GM12878 (cell line): ENCODE results near the gene ENG. TPM values are rescaled to one million over a fixed set of nuclear protein-coding genes. Genes with fewer than 3 reads are reported as not detected.
A peak's percentile ranks its signal among the peaks of the same experiment; 100 is the strongest.

ENCODE experiments used
- ATAC-seq: fragments of 200-7000 bp; cut with Tn5 transposase; 3 replicates; pipeline ENCODE4 v1.9.1; 2020; ENCODE audit warnings: mild to moderate bottlenecking, moderate library complexity
- BruUV-seq: library from RNA; stranded (reverse); fragments of 400-500 nt; replicated peaks from 2 replicates; lab custom pipeline; 2021; lab: Mats Ljungman, UMichigan
- CTCF ChIA-PET: fragments of 300-600 bp; sonication (Branson Sonifier 250); formaldehyde crosslinking; extraction: SDS; loops from one replicate; lab custom pipeline; 2021; ENCODE audit warnings: inconsistent platforms; lab: Yijun Ruan, JAX
- POLR2A ChIA-PET: fragments of 350-600 bp; formaldehyde crosslinking; extraction: SDS; loops from one replicate; lab custom pipeline; 2021; ENCODE audit warnings: inconsistent platforms; lab: Charles Lee
- RAD21 ChIA-PET: fragments of 300-600 bp; sonication (Branson Sonifier 250); formaldehyde crosslinking; loops from one replicate; lab custom pipeline; 2023; ENCODE audit warnings: antibody characterized with exemption; ENCODE audit not compliant: unreplicated experiment; lab: Charles Lee
- SMC1A ChIA-PET: fragments of 300-600 bp; sonication (Branson Sonifier 250); formaldehyde crosslinking; loops from one replicate; lab custom pipeline; 2023; ENCODE audit not compliant: unreplicated experiment, uncharacterized antibody; lab: Charles Lee
- DNase-seq: peaks from one replicate; pipeline ENCODE4 v3.0.0-alpha.2; 2011; ENCODE audit warnings: low read depth, low spot score
- FAIRE-seq: peaks from 3 replicates; lab custom pipeline; 2011; peaks lifted over from hg19 to GRCh38; lab: Jason Lieb, UNC
- H2AFZ ChIP-seq: 2 replicates; pipeline ENCODE4 v1.6.0; 2011; ENCODE audit warnings: low read depth, low read length, control low read depth; ENCODE audit not compliant: control insufficient read depth
- H3K27ac ChIP-seq: 2 replicates; pipeline ENCODE4 v1.5.1; 2011; ENCODE audit warnings: control low read depth; ENCODE audit not compliant: control insufficient read depth, insufficient read depth
- H3K27me3 ChIP-seq, 2 experiments: replicated peaks in 1 of 2; 2 replicates each; pipeline versions ENCODE4 v1.6.0 to v1.6.1; 2011; ENCODE audit warnings: low read length in 1 of 2; ENCODE audit not compliant: control insufficient read depth in 2 of 2, insufficient read depth in 2 of 2
- H3K36me3 ChIP-seq, 2 experiments: 2 replicates each; pipeline ENCODE4 v1.5.1; 2011; ENCODE audit warnings: low read length in 1 of 2; ENCODE audit not compliant: control insufficient read depth in 2 of 2, insufficient read depth in 2 of 2
- H3K4me1 ChIP-seq: 2 replicates; pipeline ENCODE4 v1.6.1; 2011; ENCODE audit warnings: mild to moderate bottlenecking, low read length, moderate library complexity, mixed read lengths; ENCODE audit not compliant: control insufficient read depth, insufficient read depth
- H3K4me2 ChIP-seq: 2 replicates; pipeline ENCODE4 v1.6.0; 2011; ENCODE audit warnings: control low read depth; ENCODE audit not compliant: control insufficient read depth, insufficient read depth
- H3K4me3 ChIP-seq: fragments of 200-600 bp; sonication (generic); 2 replicates; pipeline ENCODE4 v1.5.1; 2016
- H3K79me2 ChIP-seq: 2 replicates; pipeline ENCODE4 v1.6.0; 2011; ENCODE audit warnings: low read length; ENCODE audit not compliant: control insufficient read depth, insufficient read depth
- H3K9ac ChIP-seq: 2 replicates; pipeline ENCODE4 v1.8.0; 2011; ENCODE audit warnings: low read length, control low read depth, mixed read lengths; ENCODE audit not compliant: control insufficient read depth, insufficient read depth
- H3K9me3 ChIP-seq: replicated peaks from 3 replicates; pipeline ENCODE4 v1.5.1; 2011; ENCODE audit warnings: mild to moderate bottlenecking, low read length; ENCODE audit not compliant: control insufficient read depth, insufficient read depth
- H4K20me1 ChIP-seq: 2 replicates; pipeline ENCODE4 v1.6.0; 2011; ENCODE audit not compliant: control insufficient read depth, insufficient read depth
- CBX3 ChIP-seq: fragments of 200-600 bp; sonication (generic); IDR thresholded peaks from 2 replicates; pipeline ENCODE4 v1.6.1; 2016; ENCODE audit warnings: low read depth, borderline replicate concordance
- CBX5 ChIP-seq: sonication (generic); IDR thresholded peaks from 2 replicates; pipeline ENCODE4 v1.6.1; 2016; ENCODE audit warnings: low read depth, moderate library complexity, mild to moderate bottlenecking, inconsistent platforms
- EP300 ChIP-seq, 2 experiments: fragments of 150-350 bp in 1 of 2; IDR thresholded peaks; 2 replicates each; pipeline ENCODE4 v1.6.1; 2011 to 2012; ENCODE audit warnings: low read depth in 2 of 2, low read length in 2 of 2, borderline replicate concordance in 1 of 2, improper control_type of control experiment in 1 of 2, inconsistent platforms in 1 of 2; ENCODE audit not compliant: control insufficient read depth in 1 of 2
- HDAC2 ChIP-seq: fragments of 200-600 bp; sonication (generic); IDR thresholded peaks from 2 replicates; pipeline ENCODE4 v1.6.1; 2017
- IKZF1 ChIP-seq: fragments of 450-650 bp; conservative IDR thresholded peaks from 2 replicates; pipeline ENCODE4 v1.6.1; 2017; ENCODE audit warnings: antibody characterized with exemption, mild to moderate bottlenecking
- KDM1A ChIP-seq: fragments of 200-600 bp; sonication (generic); IDR thresholded peaks from 2 replicates; pipeline ENCODE4 v1.6.1; 2016; ENCODE audit warnings: borderline replicate concordance
- NFXL1 ChIP-seq: fragments of 450-650 bp; IDR thresholded peaks from 2 replicates; pipeline ENCODE4 v1.6.1; 2017; ENCODE audit warnings: antibody characterized with exemption, mild to moderate bottlenecking, borderline replicate concordance
- PAX5 ChIP-seq: IDR thresholded peaks from 2 replicates; pipeline ENCODE4 v1.6.1; 2011; ENCODE audit warnings: low read depth, low read length, borderline replicate concordance
- SREBF1 ChIP-seq: IDR thresholded peaks from 2 replicates; pipeline ENCODE4 v1.6.1; 2012; ENCODE audit warnings: mild to moderate bottlenecking, low read length
- TARDBP ChIP-seq: IDR thresholded peaks from 2 replicates; pipeline ENCODE4 v1.6.1; 2016; ENCODE audit warnings: borderline replicate concordance
- TBL1XR1 ChIP-seq: IDR thresholded peaks from 2 replicates; pipeline ENCODE4 v1.6.1; 2012; ENCODE audit warnings: low read depth, low read length, improper control_type of control experiment
- YBX1 ChIP-seq: fragments of 450-650 bp; IDR thresholded peaks from 2 replicates; pipeline ENCODE4 v1.6.1; 2016; ENCODE audit warnings: antibody characterized with exemption
- WGBS: methylation state at CpG from one replicate; pipeline ENCODE4 v1.1.6; 2016; ENCODE audit warnings: low lambda C conversion rate; ENCODE audit not compliant: insufficient replicate concordance, insufficient coverage; ENCODE audit errors: missing lambda C conversion rate; 5-methylcytosine and 5-hydroxymethylcytosine counted together
- in situ Hi-C: fragments of 300-500 bp; cut with MboI; formaldehyde crosslinking; loops from 9 replicates; pipeline ENCODE4 v1.14.3; 2018; ENCODE audit warnings: mixed read lengths
- intact Hi-C: fragments of 100-400 bp; cut with micrococcal nuclease; formaldehyde crosslinking; loops from one replicate; pipeline ENCODE4 v1.14.2; 2022; ENCODE audit not compliant: unreplicated experiment
- polyA plus RNA-seq, 11 experiments: library from polyadenylated mRNA; depleted of rRNA in 4 of 11; unstranded in 6 of 11; stranded (reverse) in 5 of 11; fragments of >200 nt; fragmentation: Nextera tagmentation in 4 of 11; fragmentation: Illumina TruSeq in 1 of 11; extraction: Ambion mirVana in 4 of 11; extraction: Trizol in 1 of 11; gene quantifications; 1 replicate in 1 of 11; 2 replicates in 10 of 11; pipeline versions ENCODE4 v1.2.1 to v1.2.3, GENCODE V29; 2011 to 2016; ENCODE audit warnings: inconsistent platforms in 2 of 11, missing spikeins in 2 of 11, low read depth in 1 of 11
- total RNA-seq, 4 experiments: library from RNA; depleted of rRNA in 3 of 4; stranded (reverse); fragments of >200 nt in 3 of 4; fragmentation: Illumina TruSeq in 1 of 4; extraction: Trizol in 1 of 4; gene quantifications; 2 replicates each; pipeline versions ENCODE4 v1.2.1 to v1.2.3, GENCODE V29; 2013 to 2021
- TF ChIP-seq, protein P1 (sequence below): fragments of 450-650 bp; IDR thresholded peaks from 2 replicates; pipeline ENCODE4 v1.6.1; 2016; ENCODE audit warnings: mild to moderate bottlenecking

Gene ENG
- total and polyA plus RNA-seq, 10 of the 15 experiments (the other 5 are each of a cell fraction or from before 2014, with no cell fraction given): 0.14 to 10.1 (median 2.0) TPM

DNA sequence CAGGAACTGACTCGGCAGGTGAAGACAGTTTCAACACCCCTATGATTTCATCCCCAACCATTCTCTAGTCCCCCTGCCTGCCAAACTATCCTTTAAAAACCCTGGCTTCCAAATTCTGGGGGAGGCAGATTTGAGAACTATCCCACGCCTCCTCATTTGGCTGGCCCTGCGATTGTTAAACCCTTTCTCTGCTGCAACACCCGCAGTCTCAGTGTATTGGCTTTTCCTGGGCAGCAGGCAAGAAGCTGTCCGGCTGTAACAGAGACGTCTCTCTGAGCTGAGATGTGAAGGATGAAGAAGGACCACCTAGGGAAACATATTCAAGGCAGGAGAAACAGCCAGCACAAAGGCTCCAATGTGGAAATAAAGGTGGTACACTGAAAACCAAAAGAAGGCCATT lies 38.4 kb upstream of the ENG start:
- ChIA-PET POLR2A (interaction anchor here (0.6 kb wide), 1 partner anchor 148 kb away, joined by 4 read pairs; no protein-coding TSS in a partner anchor), CTCF (interaction anchor here (1.2 kb wide), 1 partner anchor 24 kb away, joined by 3 read pairs; the partner anchor contains the start of gene ST6GALNAC4), SMC1A (interaction anchor here (0.7 to 1.4 kb wide), 2 partner anchors 23 to 148 kb away, joined by 3 read pairs; no protein-coding TSS in a partner anchor), RAD21 (no interaction called here)
- peaks cover 13 to 16% of the 10 kb centered on the region in 2 experiments; a peak in 3 of 4 replicates for H3K36me3 ChIP-seq
- no peak overlapping the region for H2AFZ ChIP-seq
- H3K9ac ChIP-seq: no peak overlapping the region
- H4K20me1 ChIP-seq: no peaks in the 10 kb centered on the region
- H3K9me3 ChIP-seq: peaks cover 15% of the 10 kb centered on the region; the same call in 2 of the 3 replicates
- in situ Hi-C loops: no loop called here
- no peak for FAIRE-seq
- peaks cover 7% of the 10 kb centered on the region for H3K4me1 ChIP-seq
- H3K27me3 ChIP-seq: no peaks in the 10 kb centered on the region
- H3K4me2 ChIP-seq: no peak overlapping the region
- TF ChIP-seq NFXL1 (peak; percentile 71; the same call in 1 of the 2 replicates), CBX5 (peak; percentile 79; the same call in 1 of the 2 replicates), EP300 (IDR thresholded peaks at IDR 0.05; ENCODE audit: borderline replicate concordance in 1 of 2, control insufficient read depth in 1 of 2, low read depth in 2 of 2, low read length in 2 of 2) (no peak)
- H3K79me2 ChIP-seq: no peaks in the 10 kb centered on the region; the same call in 1 of the 2 replicates
- H3K4me3 ChIP-seq: no peak overlapping the region
- no peak for ATAC-seq
- intact Hi-C loops: no loop called here
- no TSS peak for BruUV-seq
- DNase-seq: no peak
- no peak overlapping the region for H3K27ac ChIP-seq
- 98% methylated on average over 6 of the region's 6 CpGs for WGBS

GRCh38 chr9:127890053-127890452 lies 35.6 kb upstream of the ENG start:
- intact Hi-C loops: no loop called here
- 83% methylated on average over 3 of the region's 3 CpGs for WGBS
- Histone ChIP-seq H3K4me3 (no peak overlapping the region), H3K9ac (no peak overlapping the region), H4K20me1 (no peaks in the 10 kb centered on the region), H3K79me2 (no peaks in the 10 kb centered on the region), H3K27ac (no peak overlapping the region), H3K9me3 (peaks cover 14% of the 10 kb centered on the region; the same call in 2 of the 3 replicates), H3K4me2 (no peak overlapping the region), H3K27me3 (no peaks in the 10 kb centered on the region), H3K4me1 (no peaks in the 10 kb centered on the region; the same call in 1 of the 2 replicates), H3K36me3 (peaks cover 17 to 18% of the 10 kb centered on the region in 2 experiments; a peak in 3 of 4 replicates), H2AFZ (no peak overlapping the region)
- FAIRE-seq (no peak), ATAC-seq (no peak), DNase-seq (no peak)
- ChIA-PET RAD21 (interaction anchor here (0.7 to 1.2 kb wide), 2 partner anchors 20 to 65 kb away, joined by 3 read pairs; no protein-coding TSS in a partner anchor), POLR2A (interaction anchor here (0.7 to 1.4 kb wide), 4 partner anchors 9 to 27 kb away, joined by 3 to 9 read pairs (median 3); partner anchors contain the start of genes ST6GALNAC4 and ST6GALNAC6), CTCF (interaction anchor here (1.2 to 1.8 kb wide), 3 partner anchors 20 to 146 kb away, joined by 3 to 6 read pairs (median 5); no protein-coding TSS in a partner anchor), SMC1A (interaction anchor here (0.8 to 0.9 kb wide), 2 partner anchors 8 to 143 kb away, joined by 3 to 6 read pairs; no protein-coding TSS in a partner anchor)
- in situ Hi-C loops: no loop called here
- TF ChIP-seq SREBF1: no peak
- no peak for TF ChIP-seq IKZF1
- TF ChIP-seq PAX5: no peak
- TF ChIP-seq YBX1: no peak
- TF ChIP-seq TBL1XR1: no peak
- no peak for TF ChIP-seq TARDBP
- no peak for TF ChIP-seq CBX3
- TF ChIP-seq, protein P1, sequence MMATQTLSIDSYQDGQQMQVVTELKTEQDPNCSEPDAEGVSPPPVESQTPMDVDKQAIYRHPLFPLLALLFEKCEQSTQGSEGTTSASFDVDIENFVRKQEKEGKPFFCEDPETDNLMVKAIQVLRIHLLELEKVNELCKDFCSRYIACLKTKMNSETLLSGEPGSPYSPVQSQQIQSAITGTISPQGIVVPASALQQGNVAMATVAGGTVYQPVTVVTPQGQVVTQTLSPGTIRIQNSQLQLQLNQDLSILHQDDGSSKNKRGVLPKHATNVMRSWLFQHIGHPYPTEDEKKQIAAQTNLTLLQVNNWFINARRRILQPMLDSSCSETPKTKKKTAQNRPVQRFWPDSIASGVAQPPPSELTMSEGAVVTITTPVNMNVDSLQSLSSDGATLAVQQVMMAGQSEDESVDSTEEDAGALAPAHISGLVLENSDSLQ: no peak
- no peak for TF ChIP-seq HDAC2
- TF ChIP-seq KDM1A: no peak
- BruUV-seq: no TSS peak
